Measurements from ENCODE around the gene OLFML2A.

DNA sequence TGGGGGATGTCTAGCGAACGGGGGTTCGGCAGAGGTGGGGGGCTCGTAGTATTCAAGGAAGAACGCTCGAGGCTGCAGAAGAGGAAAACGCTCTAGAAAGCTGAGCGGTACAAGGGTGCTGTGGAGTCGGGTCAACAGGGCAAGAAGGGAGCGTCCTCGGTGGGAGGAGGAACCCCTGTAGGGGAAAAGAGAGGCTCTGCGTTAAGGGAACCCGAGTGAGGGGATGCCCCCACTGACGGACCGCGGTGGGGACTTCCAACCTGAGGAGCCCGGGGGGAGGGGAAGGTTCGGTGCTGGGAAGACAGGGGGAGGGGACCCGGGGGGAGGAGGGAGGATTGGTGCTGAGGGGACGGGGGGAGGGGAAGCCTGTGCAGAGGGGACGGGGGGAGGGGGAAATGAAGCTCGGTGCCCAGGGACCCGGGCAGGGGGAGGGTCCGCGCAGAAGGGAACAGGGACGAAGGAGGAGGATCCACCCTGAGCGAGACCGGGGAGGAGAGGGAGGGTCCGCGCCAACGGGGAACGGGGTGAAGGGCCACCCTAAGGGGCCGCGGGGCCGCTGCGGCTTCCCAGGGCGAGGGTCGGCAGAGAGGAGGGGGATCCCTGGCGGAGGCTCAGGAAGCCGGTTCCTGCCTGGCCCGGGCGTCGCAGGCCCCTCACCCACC lies 6.4 kb upstream of the OLFML2A start:
- TF ChIP-seq EZH2phosphoT487 (IDR thresholded peaks at IDR 0.05; ENCODE audit: insufficient read depth, low read depth) (no peak), EZH2 (IDR thresholded peaks at IDR 0.05; ENCODE audit: insufficient read depth, poor library complexity, severe bottlenecking) (no peak)
